GM21528 (cell line): ENCODE measurements around the gene CACNA2D4.

Experiments used
- ATAC-seq: cut with Tn5 transposase; IDR thresholded peaks from one replicate; pipeline ENCODE4 v1.9.1; 2021; ENCODE audit warnings: mild to moderate bottlenecking, moderate library complexity; ENCODE audit not compliant: unreplicated experiment, low FRiP score

Gene CACNA2D4

GRCh38 chr12:1836241-1836803 lies 82.1 kb downstream of the CACNA2D4 start:
- ATAC-seq: no peak

GRCh38 chr12:1835211-1836131 lies 83.0 kb downstream of the CACNA2D4 start:
- ATAC-seq: no peak

GRCh38 chr12:1834186-1834925 lies 84.1 kb downstream of the CACNA2D4 start:
- ATAC-seq: no peak

GRCh38 chr12:1833596-1834028 lies 84.8 kb downstream of the CACNA2D4 start:
- ATAC-seq: no peak

GRCh38 chr12:1832801-1833595 lies 85.5 kb downstream of the CACNA2D4 start:
- ATAC-seq: no peak

- no peak for ATAC-seq
These were observed 87.2 kb downstream of the CACNA2D4 start for GRCh38 chr12:1830981-1831963.

GRCh38 chr12:1830401-1830845 lies 88.0 kb downstream of the CACNA2D4 start:
- no peak for ATAC-seq

- no peak for ATAC-seq
These were observed 89.0 kb downstream of the CACNA2D4 start for GRCh38 chr12:1829306-1829900.

GRCh38 chr12:1828856-1829255 lies 89.6 kb downstream of the CACNA2D4 start:
- no peak for ATAC-seq

- no peak for ATAC-seq
These were observed 90.3 kb downstream of the CACNA2D4 start for GRCh38 chr12:1827826-1828805.

- ATAC-seq: no peak
These were observed 91.4 kb downstream of the CACNA2D4 start for GRCh38 chr12:1826867-1827705.

- no peak for ATAC-seq
These were observed 92.1 kb downstream of the CACNA2D4 start for GRCh38 chr12:1826401-1826800.

- no peak for ATAC-seq
These were observed 92.9 kb downstream of the CACNA2D4 start for GRCh38 chr12:1825382-1826102.

- ATAC-seq: no peak
These were observed 95.2 kb downstream of the CACNA2D4 start for GRCh38 chr12:1823237-1823636.

GRCh38 chr12:1822699-1823098 lies 95.8 kb downstream of the CACNA2D4 start:
- ATAC-seq: no peak

- ATAC-seq: no peak
These were observed 96.6 kb downstream of the CACNA2D4 start for GRCh38 chr12:1821805-1822204.
